ENCODE results near the gene TEX35.

The TEX35 gene

DNA sequence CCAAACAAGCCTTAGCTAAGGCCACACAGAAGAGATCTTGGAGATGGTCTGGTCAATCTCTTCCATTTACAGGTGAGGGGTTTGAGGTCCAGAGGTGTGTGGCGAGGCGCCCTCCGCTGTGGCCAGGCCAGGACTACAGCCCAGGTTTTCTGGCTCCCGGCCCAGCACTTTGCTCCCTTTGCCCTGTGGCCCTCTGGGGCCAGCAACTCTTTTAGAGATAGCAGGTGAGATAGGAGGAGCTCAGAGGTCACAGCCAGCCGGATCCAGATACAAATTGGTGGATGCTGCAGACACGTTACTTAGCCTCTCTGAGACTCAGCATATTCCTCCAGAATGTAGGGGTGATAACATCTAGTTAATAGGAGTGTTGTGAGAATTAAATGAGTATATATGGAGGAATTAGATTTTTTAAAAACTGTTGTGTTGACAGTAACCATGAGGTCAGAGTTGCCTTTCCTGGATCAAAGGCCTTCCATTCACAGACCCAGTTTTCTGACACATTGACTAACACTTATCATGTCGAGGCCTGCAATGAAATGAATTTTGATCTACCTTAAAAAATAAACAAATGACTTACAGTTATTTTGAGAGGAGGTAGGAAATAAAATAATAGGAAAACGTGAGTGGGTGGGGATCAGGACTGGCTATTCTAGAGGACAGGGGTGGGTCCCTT is 16.6 kb downstream of the TEX35 start:
- H3K4me3 ChIP-seq (ENCODE audit: low read length), result no peak overlapping the region
- H3K9me3 ChIP-seq (ENCODE audit: control insufficient read depth, low read length), result no peaks in the 10 kb centered on the region
- no peaks in the 10 kb centered on the region for H3K27me3 ChIP-seq (ENCODE audit: control insufficient read depth, insufficient read depth, low read length)
- no peak overlapping the region for H3K9ac ChIP-seq (ENCODE audit: low read length)
- H3K36me3 ChIP-seq (ENCODE audit: control insufficient read depth, insufficient read depth, low read length), result no peaks in the 10 kb centered on the region
- H3K4me1 ChIP-seq (ENCODE audit: control insufficient read depth, insufficient read depth, low read length), result peaks cover 26% of the 10 kb centered on the region

DNA sequence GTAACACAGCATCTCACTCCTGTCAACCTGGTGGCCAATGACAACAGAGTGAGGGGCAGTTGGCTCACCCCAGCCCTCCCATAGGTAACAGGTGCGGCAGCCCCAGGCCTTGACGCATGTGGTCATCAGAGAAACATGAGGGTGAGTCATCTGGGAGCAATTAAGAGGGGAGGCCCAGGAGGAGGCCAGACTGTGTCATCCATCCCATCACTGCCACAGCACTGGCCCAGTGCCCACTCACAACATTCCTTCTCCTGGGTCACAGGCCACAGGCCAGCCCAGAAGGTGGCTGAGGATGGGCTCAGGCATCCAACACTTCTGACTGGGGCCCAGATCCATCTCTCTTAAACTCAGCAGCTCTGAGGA is 17.1 kb downstream of the TEX35 start:
- no peaks in the 10 kb centered on the region for H3K36me3 ChIP-seq (ENCODE audit: control insufficient read depth, insufficient read depth, low read length)
- H3K4me1 ChIP-seq (ENCODE audit: control insufficient read depth, insufficient read depth, low read length), result peaks cover 26% of the 10 kb centered on the region
- no peaks in the 10 kb centered on the region for H3K27me3 ChIP-seq (ENCODE audit: control insufficient read depth, insufficient read depth, low read length)
- H3K9me3 ChIP-seq (ENCODE audit: control insufficient read depth, low read length), result no peaks in the 10 kb centered on the region
- no peak overlapping the region for H3K9ac ChIP-seq (ENCODE audit: low read length)
- no peak overlapping the region for H3K4me3 ChIP-seq (ENCODE audit: low read length)

DNA sequence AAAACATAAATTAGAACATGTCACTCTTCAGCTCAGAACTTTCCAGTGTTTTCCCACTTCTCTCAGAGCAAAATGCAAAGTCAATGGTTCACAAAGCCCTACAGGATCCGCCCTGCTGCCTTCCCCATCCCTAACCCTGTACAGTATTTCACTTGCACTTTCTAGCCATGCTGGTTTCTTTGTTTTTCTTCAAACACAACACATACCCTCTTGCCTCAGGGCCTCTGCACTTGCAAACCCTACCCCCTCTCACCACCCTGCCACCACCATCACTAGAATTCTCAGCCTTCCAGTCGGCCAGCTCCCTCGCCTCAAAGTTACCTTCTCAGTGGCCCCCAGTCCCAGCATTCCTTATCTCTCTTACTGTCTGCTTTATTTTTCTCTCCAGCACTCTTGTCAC is 17.6 kb downstream of the TEX35 start:
- no peaks in the 10 kb centered on the region for H3K27me3 ChIP-seq (ENCODE audit: control insufficient read depth, insufficient read depth, low read length)
- no peak overlapping the region for H3K9ac ChIP-seq (ENCODE audit: low read length)
- peaks cover 26% of the 10 kb centered on the region for H3K4me1 ChIP-seq (ENCODE audit: control insufficient read depth, insufficient read depth, low read length)
- H3K4me3 ChIP-seq (ENCODE audit: low read length), result no peak overlapping the region
- no peaks in the 10 kb centered on the region for H3K36me3 ChIP-seq (ENCODE audit: control insufficient read depth, insufficient read depth, low read length)
- no peaks in the 10 kb centered on the region for H3K9me3 ChIP-seq (ENCODE audit: control insufficient read depth, low read length)

DNA sequence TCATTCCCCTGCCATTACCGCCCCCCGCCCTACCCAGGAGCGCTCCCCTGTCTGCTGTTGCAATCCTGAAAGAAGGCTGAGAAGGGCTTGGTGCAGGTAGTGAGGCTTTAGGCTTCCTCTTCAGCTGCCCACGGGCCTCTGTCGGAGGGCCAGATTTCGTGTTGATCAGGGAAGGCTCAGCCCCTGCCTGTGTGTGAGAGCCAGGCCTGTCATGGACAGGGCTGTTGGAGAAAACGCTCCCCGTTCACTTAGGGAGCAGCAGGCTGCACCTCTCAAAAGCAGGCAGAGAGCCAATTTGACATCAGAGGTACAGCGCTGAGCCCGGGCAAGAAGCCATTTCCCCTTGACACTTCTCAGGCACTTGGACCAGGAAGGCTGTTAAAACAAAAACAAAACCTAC is 19.0 kb downstream of the TEX35 start:
- Histone ChIP-seq H3K9me3 (ENCODE audit: control insufficient read depth, low read length) (no peaks in the 10 kb centered on the region), H3K36me3 (ENCODE audit: control insufficient read depth, insufficient read depth, low read length) (no peaks in the 10 kb centered on the region), H3K4me3 (ENCODE audit: low read length) (no peak overlapping the region), H3K4me1 (ENCODE audit: control insufficient read depth, insufficient read depth, low read length) (peaks cover 35% of the 10 kb centered on the region), H3K9ac (ENCODE audit: low read length) (peak overlapping the region; percentile 42), H3K27me3 (ENCODE audit: control insufficient read depth, insufficient read depth, low read length) (no peaks in the 10 kb centered on the region)

DNA sequence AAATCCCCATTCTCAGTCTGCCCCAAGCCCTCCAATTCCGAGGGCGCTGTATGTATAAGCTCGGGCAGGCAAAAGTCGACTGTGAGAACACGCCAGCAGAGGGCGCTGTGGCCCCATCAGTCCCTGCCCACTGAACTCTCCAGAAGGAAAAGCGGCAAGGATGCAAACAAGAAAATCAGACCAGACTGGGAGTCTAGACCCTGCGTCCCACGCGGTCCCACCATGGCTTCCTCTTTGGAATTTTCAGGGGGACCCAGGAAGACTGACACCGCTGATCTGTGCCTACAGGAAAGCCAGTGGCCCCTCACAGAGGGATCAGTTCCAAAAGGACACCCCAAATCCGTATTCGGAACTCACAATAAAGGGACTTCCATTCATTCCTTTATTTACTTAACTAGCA is 19.5 kb downstream of the TEX35 start:
- no peaks in the 10 kb centered on the region for H3K9me3 ChIP-seq (ENCODE audit: control insufficient read depth, low read length)
- H3K9ac ChIP-seq (ENCODE audit: low read length), result peak overlapping the region; percentile 42
- no peak overlapping the region for H3K4me3 ChIP-seq (ENCODE audit: low read length)
- no peaks in the 10 kb centered on the region for H3K27me3 ChIP-seq (ENCODE audit: control insufficient read depth, insufficient read depth, low read length)
- H3K36me3 ChIP-seq (ENCODE audit: control insufficient read depth, insufficient read depth, low read length), result no peaks in the 10 kb centered on the region
- H3K4me1 ChIP-seq (ENCODE audit: control insufficient read depth, insufficient read depth, low read length), result peaks cover 40% of the 10 kb centered on the region

DNA sequence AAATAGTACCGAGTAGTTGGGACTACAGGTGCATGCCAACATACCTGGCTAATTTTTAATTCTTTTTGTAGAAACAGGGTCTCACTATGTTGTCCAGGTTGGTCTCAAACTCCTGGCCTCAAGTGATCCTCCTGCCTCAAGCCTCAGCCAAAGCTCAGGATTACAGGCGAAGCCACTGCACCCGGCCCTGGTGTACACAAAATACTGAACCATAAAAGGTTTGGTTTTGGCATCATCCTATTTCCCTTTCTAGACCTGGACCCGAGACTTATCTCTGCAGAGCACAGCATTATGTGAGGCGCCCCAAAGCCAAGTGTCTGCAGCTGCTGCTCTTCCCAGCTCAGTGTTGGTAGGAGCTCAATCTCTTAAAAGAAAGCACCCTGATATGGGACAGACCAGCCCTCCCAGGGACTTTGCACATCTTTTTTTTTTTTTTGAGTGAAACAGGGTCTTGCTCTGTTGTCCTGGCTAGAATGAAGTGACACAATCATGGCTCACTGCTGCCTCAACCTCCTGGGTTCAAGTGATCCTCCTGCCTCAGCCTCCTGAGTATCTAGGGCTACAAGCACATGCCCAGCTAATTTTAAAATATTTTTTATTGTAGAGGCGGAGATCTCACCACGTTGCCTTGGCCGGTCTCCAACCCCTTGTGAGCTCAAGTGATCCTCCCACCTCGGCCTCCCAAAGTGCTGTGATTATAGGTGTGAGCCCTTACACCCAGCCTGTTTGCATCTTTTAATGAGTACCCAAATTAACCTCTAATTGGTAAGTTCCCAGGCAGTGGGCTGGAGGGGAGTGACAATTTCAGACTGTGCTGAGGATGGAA is 20.4 kb downstream of the TEX35 start:
- Histone ChIP-seq H3K27me3 (ENCODE audit: control insufficient read depth, insufficient read depth, low read length) (no peaks in the 10 kb centered on the region), H3K36me3 (ENCODE audit: control insufficient read depth, insufficient read depth, low read length) (no peaks in the 10 kb centered on the region), H3K9ac (ENCODE audit: low read length) (no peak overlapping the region), H3K4me3 (ENCODE audit: low read length) (no peak overlapping the region), H3K4me1 (ENCODE audit: control insufficient read depth, insufficient read depth, low read length) (peaks cover 50% of the 10 kb centered on the region), H3K9me3 (ENCODE audit: control insufficient read depth, low read length) (no peaks in the 10 kb centered on the region)

DNA sequence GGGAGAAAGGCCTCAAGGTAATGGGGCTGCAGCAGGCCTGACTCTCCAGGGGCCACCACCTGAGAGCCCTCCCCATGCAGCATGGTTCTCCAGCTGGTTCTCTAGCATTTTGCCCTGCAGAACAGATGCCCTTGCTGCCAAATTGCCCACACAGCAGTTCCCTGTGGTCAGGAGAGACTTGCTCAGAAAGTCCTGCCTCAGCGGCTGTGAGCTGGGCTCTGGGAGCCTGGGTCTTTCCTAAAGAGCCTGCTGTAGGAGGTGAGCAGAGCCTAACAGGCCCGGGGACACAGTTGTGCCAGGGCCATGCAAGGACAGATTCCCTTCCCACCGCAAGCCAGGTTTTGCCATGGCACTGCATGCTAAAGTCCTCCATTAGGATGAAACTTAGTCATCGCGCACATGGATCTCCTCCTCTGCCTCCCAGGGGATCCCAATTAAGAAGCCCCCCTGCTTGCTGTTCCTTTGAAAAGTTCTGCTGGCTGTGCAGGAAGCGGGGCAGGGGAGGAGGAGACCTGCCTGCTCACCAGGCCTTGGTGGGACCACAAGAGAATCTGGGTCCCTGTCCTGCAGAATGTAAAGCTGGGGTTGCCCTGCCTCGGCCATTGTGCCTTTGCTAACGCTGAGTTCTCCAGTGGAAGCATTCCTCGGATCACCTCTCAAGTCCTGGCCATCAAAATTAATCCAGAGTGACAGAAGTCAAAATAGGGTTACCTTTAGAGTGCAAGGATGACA is 21.4 kb downstream of the TEX35 start:
- H3K27me3 ChIP-seq (ENCODE audit: control insufficient read depth, insufficient read depth, low read length), result no peaks in the 10 kb centered on the region
- H3K4me3 ChIP-seq (ENCODE audit: low read length), result no peak overlapping the region

DNA sequence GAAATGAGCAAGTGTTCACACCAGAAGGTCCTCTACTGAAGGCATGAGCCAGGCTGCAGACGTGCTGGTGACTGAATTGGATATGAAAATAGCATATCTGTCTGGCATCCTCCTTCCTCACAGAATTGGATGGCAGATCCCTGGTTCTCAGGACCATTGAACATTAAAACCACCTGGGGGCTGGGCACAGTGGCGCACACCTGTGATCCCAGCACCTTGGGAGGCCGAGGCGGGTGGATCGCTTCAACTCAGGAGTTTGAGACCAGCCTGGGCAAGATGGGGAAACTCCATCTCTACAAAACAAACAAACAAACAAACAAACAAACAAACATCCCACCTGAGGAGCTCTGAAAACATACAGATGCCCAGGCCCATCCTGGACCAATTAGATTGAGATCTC is 23.4 kb downstream of the TEX35 start:
- Histone ChIP-seq H3K9me3 (ENCODE audit: control insufficient read depth, low read length) (no peaks in the 10 kb centered on the region), H3K9ac (ENCODE audit: low read length) (no peak overlapping the region), H3K4me1 (ENCODE audit: control insufficient read depth, insufficient read depth, low read length) (peaks cover 62% of the 10 kb centered on the region), H3K36me3 (ENCODE audit: control insufficient read depth, insufficient read depth, low read length) (no peaks in the 10 kb centered on the region), H3K27me3 (ENCODE audit: control insufficient read depth, insufficient read depth, low read length) (no peaks in the 10 kb centered on the region), H3K4me3 (ENCODE audit: low read length) (no peak overlapping the region)

More for the DNA sequence above, 21.4 kb downstream of the TEX35 start:
- Histone ChIP-seq H3K4me1 (ENCODE audit: control insufficient read depth, insufficient read depth, low read length) (peaks cover 57% of the 10 kb centered on the region), H3K9ac (ENCODE audit: low read length) (no peak overlapping the region), H3K9me3 (ENCODE audit: control insufficient read depth, low read length) (no peaks in the 10 kb centered on the region), H3K36me3 (ENCODE audit: control insufficient read depth, insufficient read depth, low read length) (no peaks in the 10 kb centered on the region)

DNA sequence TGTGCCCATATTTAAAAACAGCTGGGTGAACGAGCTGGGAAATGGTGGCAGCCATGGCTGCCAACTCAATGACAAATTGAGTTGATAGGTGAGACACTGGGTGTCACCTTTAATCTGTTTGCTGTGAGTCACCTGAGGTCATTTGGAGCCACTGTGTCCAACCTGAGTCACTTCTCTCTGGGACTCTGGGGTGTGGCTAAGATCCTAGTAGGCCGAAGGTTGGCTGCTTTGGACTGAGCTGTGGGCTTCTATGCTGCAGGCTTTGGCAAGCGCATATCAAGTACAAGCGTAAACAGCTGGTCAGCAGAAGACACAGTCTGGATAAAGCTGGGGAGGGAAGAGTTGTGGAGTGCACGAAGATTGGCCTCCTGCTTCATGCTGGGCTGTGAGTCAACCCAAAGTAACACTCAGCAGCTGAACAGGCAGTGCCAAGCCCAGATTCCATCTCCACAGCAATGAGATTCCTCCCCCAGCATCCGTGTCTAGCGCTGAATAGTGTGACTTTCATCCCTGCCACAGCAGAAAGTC is 24.0 kb downstream of the TEX35 start:
- peaks cover 58% of the 10 kb centered on the region for H3K4me1 ChIP-seq (ENCODE audit: control insufficient read depth, insufficient read depth, low read length)
- peak overlapping the region; percentile 51 for H3K9ac ChIP-seq (ENCODE audit: low read length)
- H3K9me3 ChIP-seq (ENCODE audit: control insufficient read depth, low read length), result no peaks in the 10 kb centered on the region
- H3K4me3 ChIP-seq (ENCODE audit: low read length), result no peak overlapping the region
- H3K27me3 ChIP-seq (ENCODE audit: control insufficient read depth, insufficient read depth, low read length), result no peaks in the 10 kb centered on the region
- H3K36me3 ChIP-seq (ENCODE audit: control insufficient read depth, insufficient read depth, low read length), result no peaks in the 10 kb centered on the region

DNA sequence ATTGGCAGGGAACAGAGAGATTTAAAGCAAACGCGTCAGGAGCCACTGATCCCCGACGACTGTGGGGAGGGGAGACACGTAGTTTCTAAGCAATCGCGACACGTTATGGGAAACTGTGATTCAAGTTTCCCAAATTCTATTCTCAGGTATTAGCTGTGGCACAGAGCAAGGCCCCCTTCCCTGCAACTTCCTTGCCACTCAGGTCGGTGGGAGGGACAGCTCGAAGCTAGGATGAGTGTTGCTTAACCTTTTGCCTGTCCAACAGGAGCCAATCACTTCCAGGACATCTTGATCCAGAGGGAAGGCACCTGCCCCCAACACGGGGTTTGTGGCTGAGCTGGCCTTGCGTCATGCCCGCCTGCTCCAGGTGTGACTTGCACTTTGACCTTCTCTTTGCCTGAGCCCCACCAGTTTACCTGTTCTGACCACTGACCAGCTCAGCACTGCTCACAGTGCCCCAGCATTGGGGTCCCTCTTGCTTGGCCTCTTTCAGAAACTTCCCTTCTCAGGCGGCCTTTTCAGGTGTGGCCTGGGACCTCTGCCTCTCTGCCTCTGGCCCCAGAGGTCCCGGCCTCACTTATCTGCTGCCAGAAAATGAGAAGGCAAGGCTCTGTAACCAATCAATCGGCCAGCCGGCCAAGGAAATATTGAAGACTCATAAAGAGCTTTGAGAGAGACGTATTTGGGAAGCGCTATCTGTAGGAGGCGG is 24.6 kb downstream of the TEX35 start:
- H3K4me3 ChIP-seq (ENCODE audit: low read length), result no peak overlapping the region
- H3K27me3 ChIP-seq (ENCODE audit: control insufficient read depth, insufficient read depth, low read length), result no peaks in the 10 kb centered on the region
- peaks cover 52% of the 10 kb centered on the region for H3K4me1 ChIP-seq (ENCODE audit: control insufficient read depth, insufficient read depth, low read length)
- no peaks in the 10 kb centered on the region for H3K36me3 ChIP-seq (ENCODE audit: control insufficient read depth, insufficient read depth, low read length)
- H3K9ac ChIP-seq (ENCODE audit: low read length), result peak overlapping the region; percentile 51
- no peaks in the 10 kb centered on the region for H3K9me3 ChIP-seq (ENCODE audit: control insufficient read depth, low read length)

DNA sequence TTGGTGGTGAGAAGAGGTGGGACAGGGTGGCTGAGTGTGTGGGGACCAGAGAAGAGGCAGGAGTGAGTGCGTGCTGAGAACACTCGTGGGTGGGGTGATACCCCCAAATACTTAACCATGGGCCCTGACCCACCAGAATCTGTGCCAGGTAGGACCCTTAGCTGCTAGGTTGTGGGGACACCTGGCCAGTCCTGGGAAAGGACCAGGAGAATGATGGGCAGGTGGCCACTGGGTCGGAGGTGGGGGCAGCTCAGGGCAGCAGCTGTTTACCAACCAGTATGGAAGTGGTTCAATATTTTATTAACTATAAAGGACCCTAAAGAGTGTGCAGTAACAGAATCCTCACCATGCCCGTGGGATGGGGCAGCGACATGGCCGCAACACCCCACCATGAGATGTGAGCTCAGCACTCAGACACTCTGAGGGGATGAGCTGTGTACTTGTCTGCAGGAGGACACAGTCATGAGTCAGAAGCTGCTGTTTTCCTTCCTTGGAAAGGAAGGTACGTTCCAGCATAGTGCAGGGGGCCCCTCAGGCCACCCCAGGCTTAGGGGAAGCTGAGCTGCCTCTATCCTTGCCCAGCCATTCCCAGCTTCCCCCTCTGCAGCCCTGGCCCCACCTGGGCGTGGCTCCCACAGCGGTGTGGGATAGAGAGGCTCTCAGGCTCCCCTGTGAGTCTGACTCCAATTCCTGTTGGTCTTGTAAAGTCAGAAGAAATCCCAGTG is 25.4 kb downstream of the TEX35 start:
- H3K4me3 ChIP-seq (ENCODE audit: low read length), result no peak overlapping the region
- no peaks in the 10 kb centered on the region for H3K36me3 ChIP-seq (ENCODE audit: control insufficient read depth, insufficient read depth, low read length)
- no peaks in the 10 kb centered on the region for H3K27me3 ChIP-seq (ENCODE audit: control insufficient read depth, insufficient read depth, low read length)
- H3K9me3 ChIP-seq (ENCODE audit: control insufficient read depth, low read length), result no peaks in the 10 kb centered on the region
- peaks cover 52% of the 10 kb centered on the region for H3K4me1 ChIP-seq (ENCODE audit: control insufficient read depth, insufficient read depth, low read length)
- H3K9ac ChIP-seq (ENCODE audit: low read length), result peak overlapping the region; percentile 42

Measured in mucosa of stomach (tissue), 1 donor.